D721Med (cell line): ENCODE data around the gene ZBTB49.

ENCODE experiments used
- DNase-seq: peaks from one replicate; pipeline ENCODE4 v3.0.0; 2011; ENCODE audit warnings: low spot score; ENCODE audit not compliant: insufficient read length
- FAIRE-seq: peaks from 2 replicates; lab custom pipeline; 2011; peaks lifted over from hg19 to GRCh38; lab: Jason Lieb, UNC
- TF ChIP-seq, protein P1 (sequence below): IDR thresholded peaks from 2 replicates; pipeline ENCODE4 v1.5.1; 2012; ENCODE audit warnings: mild to moderate bottlenecking, control low read depth; ENCODE audit not compliant: insufficient read depth; ENCODE audit errors: missing control alignments

ZBTB49 gene

GRCh38 chr4:4325321-4325720, 35.3 kb downstream of the ZBTB49 start:
- FAIRE-seq (no peak), DNase-seq (no peak)
- TF ChIP-seq, protein P1, sequence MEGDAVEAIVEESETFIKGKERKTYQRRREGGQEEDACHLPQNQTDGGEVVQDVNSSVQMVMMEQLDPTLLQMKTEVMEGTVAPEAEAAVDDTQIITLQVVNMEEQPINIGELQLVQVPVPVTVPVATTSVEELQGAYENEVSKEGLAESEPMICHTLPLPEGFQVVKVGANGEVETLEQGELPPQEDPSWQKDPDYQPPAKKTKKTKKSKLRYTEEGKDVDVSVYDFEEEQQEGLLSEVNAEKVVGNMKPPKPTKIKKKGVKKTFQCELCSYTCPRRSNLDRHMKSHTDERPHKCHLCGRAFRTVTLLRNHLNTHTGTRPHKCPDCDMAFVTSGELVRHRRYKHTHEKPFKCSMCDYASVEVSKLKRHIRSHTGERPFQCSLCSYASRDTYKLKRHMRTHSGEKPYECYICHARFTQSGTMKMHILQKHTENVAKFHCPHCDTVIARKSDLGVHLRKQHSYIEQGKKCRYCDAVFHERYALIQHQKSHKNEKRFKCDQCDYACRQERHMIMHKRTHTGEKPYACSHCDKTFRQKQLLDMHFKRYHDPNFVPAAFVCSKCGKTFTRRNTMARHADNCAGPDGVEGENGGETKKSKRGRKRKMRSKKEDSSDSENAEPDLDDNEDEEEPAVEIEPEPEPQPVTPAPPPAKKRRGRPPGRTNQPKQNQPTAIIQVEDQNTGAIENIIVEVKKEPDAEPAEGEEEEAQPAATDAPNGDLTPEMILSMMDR: no peak

- TF ChIP-seq, protein P1: no peak
- DNase-seq (no peak), FAIRE-seq (no peak)
These were observed 36.1 kb downstream of the ZBTB49 start for GRCh38 chr4:4326166-4326565.

DNA sequence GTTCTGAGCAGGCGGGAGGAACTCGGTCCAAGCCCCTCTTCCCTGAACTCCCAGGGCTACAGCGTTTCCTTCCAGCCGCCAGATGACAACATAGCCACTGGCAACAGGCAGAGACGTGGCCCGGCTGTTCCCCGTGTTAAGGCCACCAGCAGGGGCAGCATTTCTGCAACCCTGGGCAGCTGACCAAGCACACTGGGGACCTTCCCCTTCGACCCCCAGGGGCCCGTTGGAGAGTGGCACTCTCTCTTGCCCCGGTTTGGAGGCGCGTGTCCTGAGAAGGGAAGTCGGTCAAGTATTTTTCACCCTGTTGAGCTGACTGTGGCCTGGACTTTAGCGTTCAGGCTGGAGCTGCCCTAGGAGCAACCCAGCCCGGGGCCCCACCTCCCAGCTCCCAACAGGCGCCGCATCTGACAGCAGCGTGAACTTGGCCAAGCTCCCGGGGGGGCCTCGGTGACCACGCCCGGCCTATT, 37.6 kb downstream of the ZBTB49 start:
- no peak for FAIRE-seq
- DNase-seq: no peak
- TF ChIP-seq, protein P1: peak; percentile 2

GRCh38 chr4:4328206-4328605, 38.2 kb downstream of the ZBTB49 start:
- DNase-seq: no peak
- FAIRE-seq: no peak
- TF ChIP-seq, protein P1: no peak

DNA sequence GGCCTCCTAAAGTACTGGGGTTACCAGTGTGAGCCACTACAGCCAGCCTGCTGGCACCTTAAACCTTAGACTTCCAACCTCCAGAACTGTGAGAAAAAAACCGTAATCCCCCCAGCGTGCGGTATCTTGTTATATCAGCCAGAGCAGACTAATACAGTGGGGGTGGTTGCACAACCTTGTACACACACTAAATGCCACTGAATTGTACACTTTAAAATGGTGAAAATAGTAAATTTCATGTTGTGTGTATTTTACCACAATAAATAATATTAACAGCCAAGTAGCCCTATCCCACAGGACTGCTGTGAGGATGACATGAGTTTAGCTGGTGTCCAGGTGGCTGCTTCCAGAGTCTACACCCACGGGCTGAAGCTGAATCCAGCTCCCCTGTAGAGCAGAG, 38.8 kb downstream of the ZBTB49 start:
- FAIRE-seq: no peak
- DNase-seq: no peak
- TF ChIP-seq, protein P1: no peak

GRCh38 chr4:4329496-4329895, 39.4 kb downstream of the ZBTB49 start:
- FAIRE-seq (no peak), DNase-seq (no peak)
- TF ChIP-seq, protein P1: no peak

GRCh38 chr4:4330794-4331193, 40.7 kb downstream of the ZBTB49 start:
- TF ChIP-seq, protein P1: no peak
- FAIRE-seq: no peak
- no peak for DNase-seq
